Activated CD4-positive, alpha-beta T cell treated with anti-CD3 and anti-CD28 coated beads, Interleukin-2, amount 10 ng/mL, durations not matched to agents 7 days and 5 days (primary cell): ENCODE measurements around the gene CBX2. TPM values are rescaled to one million over a fixed set of nuclear protein-coding genes. Genes with fewer than 3 reads are reported as not detected.
"Not testable (repeated sequence)": the region's sequence is repeated elsewhere in the genome, so short reads cannot be mapped to it uniquely, and the experiment has no call there.

Experiments used
- CTCF ChIA-PET: fragments of 350-600 bp; sonication (Branson Sonifier 250); formaldehyde crosslinking; loops from one replicate; lab custom pipeline; 2021; ENCODE audit warnings: antibody characterized with exemption; lab: Charles Lee
- POLR2A ChIA-PET: fragments of 350-600 bp; sonication (Branson Sonifier 250); formaldehyde crosslinking; loops from one replicate; lab custom pipeline; 2021; ENCODE audit warnings: antibody characterized with exemption; lab: Charles Lee
- DNase-seq: peaks from one replicate; pipeline ENCODE4 v3.0.0-alpha.2; 2020
- H3K27ac Mint-ChIP-seq: one replicate; pipeline ENCODE4 v1.8.0; 2021; ENCODE audit warnings: mild to moderate bottlenecking, moderate library complexity, mixed read lengths
- H3K27me3 Mint-ChIP-seq: one replicate; pipeline ENCODE4 v1.8.0; 2021; ENCODE audit warnings: mixed read lengths
- H3K36me3 Mint-ChIP-seq: one replicate; pipeline ENCODE4 v1.8.0; 2021; ENCODE audit warnings: low read depth, mixed read lengths
- H3K4me1 Mint-ChIP-seq: one replicate; pipeline ENCODE4 v1.8.0; 2021; ENCODE audit warnings: mixed read lengths
- H3K4me3 Mint-ChIP-seq: one replicate; pipeline ENCODE4 v1.8.0; 2021; ENCODE audit warnings: mild to moderate bottlenecking, moderate library complexity, mixed read lengths
- H3K9me3 Mint-ChIP-seq: one replicate; pipeline ENCODE4 v1.8.0; 2021; ENCODE audit warnings: mixed read lengths
- total RNA-seq, 2 experiments: library from RNA; stranded (reverse); gene quantifications; one replicate each; pipeline ENCODE4 v1.2.3, GENCODE V29; 2021

The CBX2 gene
- total RNA-seq, 2 experiments from 2014 or later = 4.6 to 5.5 TPM

DNA sequence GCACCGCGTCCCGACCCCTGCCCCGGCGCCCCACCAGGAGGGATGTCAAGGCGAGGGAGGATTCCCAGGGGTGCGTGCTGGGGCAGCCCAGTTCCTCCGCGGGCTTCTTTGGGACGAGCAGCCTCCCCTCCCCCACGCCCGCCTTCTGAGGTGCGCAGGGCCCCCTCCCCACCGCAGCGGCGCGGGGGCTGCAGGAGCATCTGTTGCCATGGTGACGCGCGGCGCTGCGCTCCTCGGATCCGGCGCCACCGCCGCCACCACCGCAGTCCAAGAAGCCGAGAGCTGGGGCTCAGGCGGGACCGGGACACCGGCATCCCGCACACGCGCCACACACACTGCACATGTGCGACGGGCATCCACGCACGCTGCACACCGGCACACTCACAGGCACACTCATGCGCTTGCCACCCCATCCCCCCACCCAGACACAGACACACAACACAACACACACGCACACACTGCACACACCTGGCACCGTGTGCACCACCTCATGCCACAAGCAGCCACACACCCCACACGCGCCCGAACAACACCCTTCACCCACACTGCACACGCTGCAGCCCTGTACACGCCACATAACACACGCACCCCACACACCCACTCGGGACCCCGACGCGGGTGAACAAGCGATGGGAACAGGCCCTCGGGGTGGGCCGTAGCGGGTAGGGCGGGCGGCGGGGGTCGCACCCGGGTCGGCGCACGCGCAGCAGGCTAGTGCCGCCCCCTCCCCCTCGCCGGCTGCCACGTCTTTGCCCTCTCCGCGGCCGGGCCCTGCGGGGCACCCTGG lies 30.2 kb upstream of the CBX2 start:
- peaks cover 2% of the 10 kb centered on the region for H3K36me3 Mint-ChIP-seq
- peaks cover 20% of the 10 kb centered on the region for H3K4me1 Mint-ChIP-seq
- no peak overlapping the region for H3K4me3 Mint-ChIP-seq
- peaks cover 48% of the 10 kb centered on the region for H3K27me3 Mint-ChIP-seq
- no peak for DNase-seq
- ChIA-PET CTCF (interaction anchor here (0.6 to 2.3 kb wide), 3 partner anchors 28 to 92 kb away, joined by 3 to 6 read pairs (median 3); partner anchors contain the start of gene CBX4), POLR2A (no interaction called here)
- no peaks in the 10 kb centered on the region for H3K9me3 Mint-ChIP-seq
- H3K27ac Mint-ChIP-seq = no peak overlapping the region

DNA sequence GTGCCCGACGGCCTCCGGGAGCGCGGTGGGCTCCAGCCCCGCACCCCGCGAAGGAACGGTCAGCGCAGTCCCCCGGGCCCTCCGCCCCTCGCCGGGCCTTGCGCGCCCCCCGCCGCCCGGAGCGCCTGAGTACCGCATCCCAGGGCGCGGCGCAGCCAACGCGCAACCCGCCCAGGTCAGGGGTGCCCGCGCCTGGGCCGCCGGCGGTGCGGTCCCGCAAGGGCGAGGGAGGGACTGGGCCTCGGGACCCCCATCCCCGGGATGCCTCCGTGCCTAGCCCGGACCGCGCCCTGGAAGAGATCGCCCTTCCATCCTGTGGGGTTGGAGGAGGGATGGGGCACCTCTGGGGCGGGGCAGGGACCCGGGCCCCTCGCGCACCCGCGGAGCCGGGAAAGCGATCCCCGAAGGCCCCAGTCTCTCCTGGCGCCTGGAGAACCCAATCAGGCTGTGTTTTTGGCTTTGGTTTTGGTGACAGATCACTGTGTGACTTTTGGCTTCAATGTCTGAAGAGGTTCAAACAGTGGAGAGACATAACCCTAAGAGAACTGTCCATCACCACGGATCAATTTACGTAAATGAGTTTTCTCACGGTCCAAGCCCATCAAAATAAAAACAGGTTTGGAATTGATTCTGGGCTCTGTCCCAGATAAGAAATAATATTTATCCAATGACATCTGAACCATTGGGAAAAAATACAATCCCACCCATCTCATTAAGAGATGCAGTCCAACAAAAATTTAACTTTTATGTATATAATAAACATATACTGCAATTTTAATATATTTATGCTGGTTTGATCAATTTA lies 29.5 kb upstream of the CBX2 start:
- Mint-ChIP-seq H3K4me3 (no peak overlapping the region), H3K27me3 (peaks cover 44% of the 10 kb centered on the region), H3K36me3 (peaks cover 2% of the 10 kb centered on the region), H3K4me1 (peaks cover 20% of the 10 kb centered on the region), H3K27ac (no peak overlapping the region), H3K9me3 (no peaks in the 10 kb centered on the region)
- DNase-seq = no peak
- ChIA-PET CTCF (no interaction called here), POLR2A (no interaction called here)

DNA sequence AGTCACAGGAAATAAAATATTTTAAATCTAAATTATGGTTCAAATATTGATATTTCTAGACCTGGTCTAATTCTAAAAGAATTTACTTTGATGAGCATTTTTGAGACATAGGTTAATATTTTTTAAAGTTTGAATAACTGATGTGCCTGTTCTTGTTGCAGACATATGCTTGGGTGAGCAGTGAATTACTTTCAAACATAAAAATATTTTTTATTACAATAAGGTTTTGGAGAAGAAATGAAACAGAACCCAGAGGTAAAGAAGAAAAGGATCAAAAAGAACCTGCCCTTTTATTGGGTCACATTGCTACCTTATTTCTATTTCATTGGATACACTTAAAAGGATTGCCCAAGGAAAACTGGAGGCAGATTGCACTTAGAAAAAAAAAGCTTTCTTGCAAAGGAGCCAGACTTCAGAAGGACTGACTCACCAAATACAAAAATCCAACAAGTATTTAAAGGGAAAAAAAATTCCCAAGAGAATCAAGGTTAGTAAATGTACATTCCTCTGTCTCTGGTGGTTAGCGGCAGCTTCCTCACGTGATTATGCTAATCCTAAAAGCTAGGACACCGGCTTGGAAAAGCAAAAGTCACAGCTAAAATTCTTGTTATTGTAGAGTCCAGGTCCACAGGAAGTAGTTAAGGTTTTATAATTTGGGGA lies 28.7 kb upstream of the CBX2 start:
- peaks cover 44% of the 10 kb centered on the region for H3K27me3 Mint-ChIP-seq
- no peak overlapping the region for H3K27ac Mint-ChIP-seq
- CTCF ChIA-PET = no interaction called here
- DNase-seq = no peak
- no peak overlapping the region for H3K4me3 Mint-ChIP-seq
- peaks cover 20% of the 10 kb centered on the region for H3K4me1 Mint-ChIP-seq
- POLR2A ChIA-PET = no interaction called here
- no peaks in the 10 kb centered on the region for H3K9me3 Mint-ChIP-seq
- peaks cover 2% of the 10 kb centered on the region for H3K36me3 Mint-ChIP-seq

DNA sequence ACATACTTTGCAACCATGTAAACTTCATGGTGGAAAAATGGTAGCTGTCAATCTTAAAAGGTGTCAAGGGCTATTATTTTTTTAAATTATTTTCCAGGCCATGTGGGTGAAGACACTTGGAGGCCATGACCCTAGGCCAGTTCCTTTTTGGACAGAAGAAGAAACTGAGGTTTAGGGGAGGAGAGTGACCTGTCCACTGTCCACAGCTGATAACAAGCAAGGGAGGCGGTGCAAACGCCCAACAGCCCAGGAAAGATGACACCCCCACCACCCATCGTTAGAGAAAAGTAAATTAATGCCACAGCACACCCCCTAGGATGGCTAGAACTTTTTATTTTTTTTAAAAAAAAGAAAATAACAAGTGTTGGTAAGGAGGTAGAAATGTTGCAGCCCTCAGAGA lies 28.0 kb upstream of the CBX2 start:
- ChIA-PET CTCF (no interaction called here), POLR2A (no interaction called here)
- Mint-ChIP-seq H3K27ac (no peak overlapping the region), H3K4me1 (peaks cover 20% of the 10 kb centered on the region), H3K27me3 (peaks cover 44% of the 10 kb centered on the region), H3K4me3 (no peak overlapping the region), H3K9me3 (no peaks in the 10 kb centered on the region), H3K36me3 (peaks cover 2% of the 10 kb centered on the region)
- DNase-seq = no peak

DNA sequence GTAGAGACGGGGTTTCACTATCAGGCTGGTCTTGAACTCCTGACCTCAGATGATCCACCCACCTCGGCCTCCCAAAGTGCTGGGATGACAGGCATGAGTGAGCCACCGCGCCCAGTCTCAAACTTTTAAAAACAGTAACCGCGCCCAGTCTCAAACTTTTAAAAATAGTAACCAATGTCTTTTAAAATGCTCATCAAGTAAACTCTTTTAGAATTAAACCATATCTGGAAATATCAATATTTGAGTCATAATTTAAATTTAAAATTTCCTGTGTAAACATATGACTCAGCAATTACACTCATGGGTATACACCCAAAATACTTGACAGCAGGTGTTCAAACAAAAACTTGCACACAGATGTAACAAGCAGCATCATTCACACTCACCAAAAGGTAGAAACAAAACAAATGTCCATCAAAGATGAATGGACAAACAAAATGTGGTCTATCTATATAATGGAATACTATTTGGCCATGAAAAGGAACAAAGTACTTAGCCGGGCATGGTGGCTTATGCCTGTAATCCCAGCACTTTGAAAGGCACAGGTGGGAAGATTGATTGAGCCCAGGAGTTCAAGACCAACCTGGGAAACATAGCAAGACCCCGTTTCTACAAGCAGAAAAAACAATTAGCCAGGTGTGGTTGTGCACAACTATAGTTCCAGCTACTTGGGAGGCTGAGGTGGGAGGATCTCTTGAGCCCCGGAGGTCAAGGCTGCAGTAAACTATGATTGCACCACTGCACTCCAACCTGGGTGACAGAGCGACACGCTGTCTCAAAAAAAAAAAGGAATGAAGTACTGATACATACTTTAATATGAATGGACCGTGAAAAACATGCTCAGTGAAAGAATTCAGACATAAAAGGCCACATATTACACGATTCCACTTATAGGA lies 27.1 kb upstream of the CBX2 start:
- peaks cover 44% of the 10 kb centered on the region for H3K27me3 Mint-ChIP-seq
- H3K27ac Mint-ChIP-seq = no peak overlapping the region
- DNase-seq = no peak
- ChIA-PET CTCF (interaction anchor here (1.2 kb wide), 1 partner anchor 9 kb away, joined by 3 read pairs; no protein-coding TSS in a partner anchor), POLR2A (no interaction called here)
- peaks cover 11% of the 10 kb centered on the region for H3K4me1 Mint-ChIP-seq
- H3K9me3 Mint-ChIP-seq = no peaks in the 10 kb centered on the region
- no peak overlapping the region for H3K4me3 Mint-ChIP-seq
- H3K36me3 Mint-ChIP-seq = peaks cover 2% of the 10 kb centered on the region

DNA sequence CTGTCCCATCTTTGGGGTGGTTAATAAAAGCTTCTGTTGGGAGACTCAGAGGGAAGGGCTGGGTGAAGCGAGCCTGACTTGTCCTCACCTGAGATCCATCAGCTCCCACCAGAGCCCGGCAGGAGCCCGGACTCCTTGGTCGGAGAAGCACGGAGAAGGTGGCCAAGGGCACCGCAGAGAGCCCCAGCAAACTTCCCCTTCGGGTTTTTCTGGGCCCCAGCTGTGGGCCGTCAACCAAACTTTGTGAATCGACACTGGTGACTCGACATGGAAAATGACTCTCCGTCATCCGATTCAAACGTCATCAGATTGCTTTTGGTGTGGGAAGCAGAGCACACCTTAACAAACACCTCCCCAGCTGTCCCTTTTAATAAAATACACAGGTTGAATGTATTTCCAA lies 25.8 kb upstream of the CBX2 start:
- CTCF ChIA-PET = interaction anchor here (1.2 kb wide), 1 partner anchor 11 kb away, joined by 3 read pairs; no protein-coding TSS in a partner anchor
- Mint-ChIP-seq H3K27me3 (peaks cover 34% of the 10 kb centered on the region), H3K9me3 (no peaks in the 10 kb centered on the region), H3K27ac (no peak overlapping the region), H3K4me3 (no peak overlapping the region), H3K36me3 (peaks cover 2% of the 10 kb centered on the region), H3K4me1 (peaks cover 4% of the 10 kb centered on the region)
- no peak for DNase-seq
- POLR2A ChIA-PET = no interaction called here

DNA sequence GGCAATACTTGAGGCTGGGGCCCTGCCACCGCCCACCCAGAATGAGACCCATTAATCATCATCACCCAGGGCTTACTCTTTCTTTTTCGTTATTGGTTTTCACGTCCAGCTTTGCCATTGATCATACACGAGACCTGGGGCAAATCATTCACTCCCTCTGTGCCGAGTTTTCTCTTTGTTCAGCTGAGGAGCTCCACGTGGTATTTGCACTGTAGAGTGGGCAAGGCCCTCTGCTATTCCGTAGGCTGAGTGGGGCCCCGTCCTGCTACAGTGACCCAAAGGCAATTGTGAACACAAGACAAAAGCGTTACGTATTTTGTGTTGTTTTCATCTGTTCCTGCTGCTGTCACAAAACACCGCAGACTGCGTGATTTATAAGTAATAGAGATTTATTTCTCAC lies 23.6 kb upstream of the CBX2 start:
- Mint-ChIP-seq H3K36me3 (no peaks in the 10 kb centered on the region), H3K4me1 (no peaks in the 10 kb centered on the region), H3K9me3 (no peaks in the 10 kb centered on the region), H3K27me3 (peaks cover 38% of the 10 kb centered on the region), H3K27ac (no peak overlapping the region), H3K4me3 (no peak overlapping the region)
- POLR2A ChIA-PET = no interaction called here
- DNase-seq = no peak
- CTCF ChIA-PET = no interaction called here

DNA sequence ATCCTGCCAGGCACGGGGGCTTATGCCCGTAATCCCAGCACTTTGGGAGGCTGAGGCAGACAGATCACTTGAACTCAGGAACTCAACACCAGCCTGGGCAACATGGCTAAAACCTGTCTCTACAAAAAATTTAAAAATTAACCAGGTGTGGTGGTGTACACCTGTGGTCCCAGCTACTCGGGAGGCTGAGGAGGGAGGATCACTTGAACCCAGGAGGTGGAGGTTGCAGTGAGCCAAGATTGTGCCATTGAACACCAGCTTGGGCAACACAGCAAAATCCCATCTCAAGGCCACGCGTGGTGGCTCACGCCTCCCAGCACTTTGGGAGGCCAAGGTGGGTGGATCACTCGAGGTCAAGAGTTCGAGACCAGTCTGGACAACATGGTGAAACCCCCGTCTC lies 23.0 kb upstream of the CBX2 start:
- POLR2A ChIA-PET, H3K4me1 Mint-ChIP-seq, CTCF ChIA-PET, H3K9me3 Mint-ChIP-seq, DNase-seq, H3K4me3 Mint-ChIP-seq, H3K27ac Mint-ChIP-seq, H3K36me3 Mint-ChIP-seq: not testable (repeated sequence)
- H3K27me3 Mint-ChIP-seq = peaks cover 33% of the 10 kb centered on the region

DNA sequence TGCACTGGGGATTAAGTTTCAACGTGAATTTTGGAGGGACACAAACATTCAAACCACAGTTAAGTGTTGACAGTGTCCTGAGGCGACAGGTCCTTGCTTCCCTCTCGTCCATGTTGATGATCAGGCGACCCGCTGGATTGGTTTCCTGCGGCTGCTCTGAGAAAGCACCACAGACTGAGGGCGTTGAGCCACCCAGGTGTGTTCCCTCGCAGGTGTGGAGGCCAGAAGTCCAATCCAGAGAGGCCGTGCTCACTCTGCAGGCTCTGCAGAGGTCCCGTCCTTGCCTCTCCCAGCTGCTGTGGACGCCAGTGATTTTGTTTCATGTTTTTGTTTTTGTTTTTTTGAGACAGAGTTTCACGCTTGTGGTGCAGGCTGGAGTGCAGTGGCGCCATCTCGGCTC lies 22.4 kb upstream of the CBX2 start:
- DNase-seq = no peak
- peaks cover 29% of the 10 kb centered on the region for H3K27me3 Mint-ChIP-seq
- H3K9me3 Mint-ChIP-seq = no peaks in the 10 kb centered on the region
- no peaks in the 10 kb centered on the region for H3K4me1 Mint-ChIP-seq
- ChIA-PET CTCF (no interaction called here), POLR2A (no interaction called here)
- H3K36me3 Mint-ChIP-seq = no peaks in the 10 kb centered on the region
- no peak overlapping the region for H3K4me3 Mint-ChIP-seq
- no peak overlapping the region for H3K27ac Mint-ChIP-seq

DNA sequence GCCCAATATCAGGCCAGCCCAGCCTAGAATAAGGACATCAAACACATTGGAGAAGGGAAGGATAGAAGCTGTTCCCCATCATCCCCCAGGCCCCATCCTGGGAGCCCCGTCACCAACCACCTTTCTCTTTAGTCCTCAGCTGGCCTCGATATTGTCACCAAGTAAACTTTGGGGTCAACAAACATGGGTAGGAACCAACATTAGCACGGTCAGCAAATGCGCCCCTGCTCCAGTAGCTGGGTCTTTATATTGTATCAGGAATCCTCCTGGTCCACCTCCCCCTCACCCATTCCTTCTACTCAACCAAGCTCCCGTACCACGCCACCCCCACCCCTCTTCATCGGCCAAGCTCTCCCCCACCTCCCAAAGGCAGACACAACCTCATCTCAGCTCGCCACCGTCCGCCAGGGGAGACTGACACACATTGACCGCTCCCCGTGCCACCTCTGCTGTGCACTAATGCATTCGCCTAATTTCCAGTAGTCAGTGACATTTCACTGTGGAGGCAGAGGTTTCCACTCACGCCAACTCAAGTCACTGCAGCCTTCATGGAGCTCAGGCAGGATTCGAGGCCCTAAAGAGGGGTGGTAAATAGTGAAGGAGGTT lies 20.7 kb upstream of the CBX2 start:
- no peak for DNase-seq
- Mint-ChIP-seq H3K9me3 (no peaks in the 10 kb centered on the region), H3K27ac (no peak overlapping the region), H3K36me3 (no peaks in the 10 kb centered on the region), H3K4me1 (no peaks in the 10 kb centered on the region), H3K4me3 (no peak overlapping the region), H3K27me3 (peaks cover 15% of the 10 kb centered on the region)
- ChIA-PET POLR2A (no interaction called here), CTCF (no interaction called here)

DNA sequence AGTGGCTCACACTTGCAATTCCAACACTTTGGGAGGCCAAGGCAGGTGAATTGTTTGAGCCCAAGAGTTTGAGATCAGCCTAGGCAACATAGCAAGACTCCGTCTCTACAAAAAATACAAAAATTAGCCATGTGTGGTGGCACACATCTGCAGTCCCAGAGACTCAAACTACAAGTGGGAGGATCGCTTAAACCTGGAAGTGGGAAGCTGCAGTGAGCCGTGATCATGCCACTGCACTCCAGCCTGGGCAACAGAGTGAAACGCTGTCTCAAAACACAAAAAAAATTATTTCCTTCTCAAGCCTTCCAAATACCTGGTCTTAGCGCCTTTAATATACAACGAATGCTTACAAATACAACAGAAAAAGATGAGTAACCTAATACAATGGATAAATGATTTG lies 19.7 kb upstream of the CBX2 start:
- no peak for DNase-seq
- peaks cover 15% of the 10 kb centered on the region for H3K27me3 Mint-ChIP-seq
- H3K9me3 Mint-ChIP-seq = no peaks in the 10 kb centered on the region
- H3K27ac Mint-ChIP-seq = no peak overlapping the region
- POLR2A ChIA-PET = no interaction called here
- no peaks in the 10 kb centered on the region for H3K36me3 Mint-ChIP-seq
- H3K4me3 Mint-ChIP-seq = no peak overlapping the region
- CTCF ChIA-PET = interaction anchor here (0.8 to 1.9 kb wide), 2 partner anchors 8 to 16 kb away, joined by 3 to 4 read pairs; no protein-coding TSS in a partner anchor
- no peaks in the 10 kb centered on the region for H3K4me1 Mint-ChIP-seq
